SU-DHL-6 (cell line): Measurements from ENCODE around the gene NOP16.

Source experiments
- H2AFZ ChIP-seq: fragments of 200-600 bp; sonication (generic); 2 replicates; pipeline ENCODE4 v1.6.1; 2014; ENCODE audit warnings: low read depth, mild to moderate bottlenecking, moderate library complexity, mixed read lengths, antibody characterized with exemption, low read length; ENCODE audit not compliant: severe bottlenecking
- H3F3A ChIP-seq: fragments of 200-600 bp; shearing (Covaris generic); 2 replicates; pipeline ENCODE4 v1.6.0; 2016; ENCODE audit warnings: antibody characterized with exemption, mild to moderate bottlenecking; ENCODE audit not compliant: insufficient read depth
- H3K27ac ChIP-seq: fragments of 200-600 bp; sonication (generic); 2 replicates; pipeline ENCODE4 v1.5.1; 2016; ENCODE audit warnings: low read depth, mild to moderate bottlenecking, low read length, moderate library complexity, mixed read lengths
- H3K27me3 ChIP-seq: fragments of 200-600 bp; sonication (generic), shearing (Covaris generic); 2 replicates; pipeline ENCODE4 v1.6.0; 2014; ENCODE audit warnings: mild to moderate bottlenecking, low read length
- H3K36me3 ChIP-seq: fragments of 200-600 bp; sonication (generic); 2 replicates; pipeline ENCODE4 v1.6.1; 2014; ENCODE audit warnings: mild to moderate bottlenecking, low read length, mixed read lengths
- H3K4me2 ChIP-seq: fragments of 300-600, 200-600 bp; shearing (Covaris generic), sonication (generic); 2 replicates; pipeline ENCODE4 v1.6.0; 2014; ENCODE audit warnings: low read length, low read depth, mild to moderate bottlenecking; ENCODE audit not compliant: poor library complexity, severe bottlenecking
- H3K4me3 ChIP-seq: fragments of 200-600 bp; sonication (generic); 2 replicates; pipeline ENCODE4 v1.5.1; 2014; ENCODE audit warnings: antibody characterized with exemption, low read length, mild to moderate bottlenecking, mixed read lengths; ENCODE audit not compliant: insufficient read depth, poor library complexity, severe bottlenecking
- H3K79me2 ChIP-seq: fragments of 200-600 bp; sonication (generic); 2 replicates; pipeline ENCODE4 v1.6.1; 2014; ENCODE audit warnings: mild to moderate bottlenecking, low read length, moderate library complexity; ENCODE audit not compliant: insufficient read depth
- H3K9ac ChIP-seq: fragments of 200-600 bp; sonication (generic); 2 replicates; pipeline ENCODE4 v1.7.0; 2014; ENCODE audit warnings: mild to moderate bottlenecking, low read length
- H3K9me2 ChIP-seq: fragments of 200-600 bp; sonication (generic); replicated peaks from 2 replicates; pipeline ENCODE4 v1.6.1; 2014; ENCODE audit warnings: low read length; ENCODE audit not compliant: insufficient read depth
- H3K9me3 ChIP-seq: fragments of 200-600 bp; sonication (generic); 2 replicates; pipeline ENCODE4 v1.6.1; 2014; ENCODE audit warnings: low read length, mixed read lengths; ENCODE audit not compliant: insufficient read depth
- H4K20me1 ChIP-seq: fragments of 200-600 bp; sonication (generic); 2 replicates; pipeline ENCODE4 v1.6.1; 2014; ENCODE audit warnings: low read depth, mild to moderate bottlenecking, antibody characterized with exemption, low read length, moderate library complexity, mixed read lengths
- CTCF ChIP-seq: fragments of 200-600 bp; sonication (generic); IDR thresholded peaks from one replicate; pipeline ENCODE4 v1.5.1; 2017; ENCODE audit warnings: antibody characterized with exemption, mild to moderate bottlenecking, low read length, moderate library complexity; ENCODE audit not compliant: insufficient read depth, poor library complexity, severe bottlenecking
- EZH2phosphoT487 ChIP-seq: fragments of 200-600 bp; sonication (generic), shearing (Covaris generic); conservative IDR thresholded peaks from 2 replicates; pipeline ENCODE4 v1.6.1; 2018; ENCODE audit warnings: mild to moderate bottlenecking, antibody characterized with exemption, low read length, moderate library complexity, mixed read lengths

NOP16 gene

GRCh38 chr5:176341325-176342157, 46.9 kb downstream of the NOP16 start:
- Histone ChIP-seq H4K20me1 (no peaks in the 10 kb centered on the region), H3F3A (no peaks in the 10 kb centered on the region), H2AFZ (no peak overlapping the region), H3K9me2 (no peaks in the 10 kb centered on the region), H3K27me3 (no peaks in the 10 kb centered on the region), H3K27ac (no peak overlapping the region), H3K4me3 (no peak overlapping the region), H3K36me3 (peaks cover 2% of the 10 kb centered on the region; the same call in 1 of the 2 replicates), H3K9me3 (no peaks in the 10 kb centered on the region), H3K4me2 (no peak overlapping the region), H3K9ac (no peak overlapping the region), H3K79me2 (no peaks in the 10 kb centered on the region)
- TF ChIP-seq EZH2phosphoT487 = no peak
- no peak for TF ChIP-seq CTCF

GRCh38 chr5:176339304-176339703, 49.1 kb downstream of the NOP16 start:
- Histone ChIP-seq H3K27me3 (no peaks in the 10 kb centered on the region), H3K27ac (no peak overlapping the region), H3K79me2 (no peaks in the 10 kb centered on the region), H4K20me1 (no peaks in the 10 kb centered on the region), H3K9me3 (no peaks in the 10 kb centered on the region), H2AFZ (no peak overlapping the region), H3K4me2 (no peak overlapping the region), H3K4me3 (no peak overlapping the region), H3F3A (no peaks in the 10 kb centered on the region), H3K9me2 (no peaks in the 10 kb centered on the region), H3K9ac (no peak overlapping the region), H3K36me3 (no peaks in the 10 kb centered on the region)
- TF ChIP-seq EZH2phosphoT487 (no peak), CTCF (no peak)

GRCh38 chr5:176337913-176338312, 50.5 kb downstream of the NOP16 start:
- Histone ChIP-seq H3K79me2 (no peaks in the 10 kb centered on the region), H3K9ac (no peak overlapping the region), H4K20me1 (no peaks in the 10 kb centered on the region), H3F3A (no peaks in the 10 kb centered on the region), H3K27me3 (no peaks in the 10 kb centered on the region), H3K9me3 (no peaks in the 10 kb centered on the region), H3K4me2 (no peak overlapping the region), H3K4me3 (no peak overlapping the region), H3K36me3 (no peaks in the 10 kb centered on the region), H2AFZ (no peak overlapping the region), H3K9me2 (no peaks in the 10 kb centered on the region), H3K27ac (no peak overlapping the region)
- TF ChIP-seq EZH2phosphoT487 (no peak), CTCF (no peak)
